HepG2 (cell line): ENCODE results near the gene GPC6.

Experiments used
- CHD2 ChIP-seq: IDR thresholded peaks from 2 replicates; pipeline ENCODE4 v1.6.1; 2011; ENCODE audit warnings: low read depth, low read length, improper control_type of control experiment
- FOXA1 ChIP-seq, 2 experiments: fragments of 450-650 bp in 1 of 2; sonication (generic) in 1 of 2; formaldehyde crosslinking in 1 of 2; IDR thresholded peaks; 2 replicates each; pipeline versions ENCODE4 v1.4.0 to v1.6.1; 2016 to 2020; ENCODE audit warnings: missing genetic modification reagents in 1 of 2
- POLR2AphosphoS2 ChIP-seq: IDR thresholded peaks from 2 replicates; pipeline ENCODE4 v1.6.1; 2011; ENCODE audit warnings: low read depth, low read length, improper control_type of control experiment
- ZNF878 ChIP-seq: sonication (generic); formaldehyde crosslinking; IDR thresholded peaks from 2 replicates; pipeline ENCODE4 v1.8.1; 2023; ENCODE audit warnings: mild to moderate bottlenecking, missing genetic modification reagents, moderate library complexity
- TF ChIP-seq, protein P1 (sequence below): sonication (generic); formaldehyde crosslinking; IDR thresholded peaks from 2 replicates; pipeline ENCODE4 v1.5.0; 2020; ENCODE audit warnings: mild to moderate bottlenecking, missing genetic modification reagents, moderate library complexity

DNA sequence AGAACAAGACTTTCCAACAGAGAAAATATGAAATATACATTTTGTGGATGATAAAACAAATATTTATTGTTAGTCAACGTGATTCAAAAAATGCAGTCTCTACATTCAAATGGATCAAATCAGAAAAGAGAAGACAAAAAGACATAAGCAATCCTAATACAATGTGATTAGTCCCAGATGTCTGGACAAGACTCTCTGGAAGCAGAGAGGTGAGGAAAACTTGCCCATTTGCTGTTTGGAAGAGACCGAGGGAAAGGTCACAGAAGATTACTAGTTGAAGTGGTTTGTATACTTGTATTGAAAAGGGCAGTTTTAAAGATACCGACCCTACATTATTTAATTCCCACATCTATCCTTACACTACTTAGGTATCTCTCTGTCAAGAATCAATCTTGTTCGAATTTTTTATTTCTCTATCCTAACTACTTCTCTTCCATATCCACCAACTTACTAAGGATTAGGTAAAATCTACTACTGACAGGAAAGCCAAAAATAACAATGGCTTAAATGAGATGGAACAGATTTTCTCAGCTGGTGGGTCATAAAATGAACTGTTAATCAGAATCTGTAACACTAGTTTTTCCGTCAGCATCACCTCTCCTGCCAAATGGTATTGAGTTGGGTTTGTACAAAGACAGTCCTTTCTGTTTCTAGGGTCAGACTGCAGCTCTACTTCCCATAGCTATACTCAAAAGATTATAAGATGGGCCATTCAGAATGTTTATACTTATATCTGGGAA is 755.7 kb downstream of the GPC6 start:
- TF ChIP-seq ZNF878 (CRISPR knock-in tag) (no peak), POLR2AphosphoS2 (no peak), FOXA1 (IDR thresholded peaks at IDR 0.05) (no peak), FOXA1 (CRISPR knock-in tag; IDR thresholded peaks at IDR 0.05) (no peak), CHD2 (no peak)
- TF ChIP-seq, protein P1, sequence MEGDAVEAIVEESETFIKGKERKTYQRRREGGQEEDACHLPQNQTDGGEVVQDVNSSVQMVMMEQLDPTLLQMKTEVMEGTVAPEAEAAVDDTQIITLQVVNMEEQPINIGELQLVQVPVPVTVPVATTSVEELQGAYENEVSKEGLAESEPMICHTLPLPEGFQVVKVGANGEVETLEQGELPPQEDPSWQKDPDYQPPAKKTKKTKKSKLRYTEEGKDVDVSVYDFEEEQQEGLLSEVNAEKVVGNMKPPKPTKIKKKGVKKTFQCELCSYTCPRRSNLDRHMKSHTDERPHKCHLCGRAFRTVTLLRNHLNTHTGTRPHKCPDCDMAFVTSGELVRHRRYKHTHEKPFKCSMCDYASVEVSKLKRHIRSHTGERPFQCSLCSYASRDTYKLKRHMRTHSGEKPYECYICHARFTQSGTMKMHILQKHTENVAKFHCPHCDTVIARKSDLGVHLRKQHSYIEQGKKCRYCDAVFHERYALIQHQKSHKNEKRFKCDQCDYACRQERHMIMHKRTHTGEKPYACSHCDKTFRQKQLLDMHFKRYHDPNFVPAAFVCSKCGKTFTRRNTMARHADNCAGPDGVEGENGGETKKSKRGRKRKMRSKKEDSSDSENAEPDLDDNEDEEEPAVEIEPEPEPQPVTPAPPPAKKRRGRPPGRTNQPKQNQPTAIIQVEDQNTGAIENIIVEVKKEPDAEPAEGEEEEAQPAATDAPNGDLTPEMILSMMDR: no peak
